Neural progenitor cell (in vitro differentiated cells): ENCODE data around the gene CCR2. TPM values are rescaled to one million over a fixed set of nuclear protein-coding genes. Genes with fewer than 3 reads are reported as not detected.

Experiments
- DNase-seq: peaks from one replicate; pipeline ENCODE4 v3.0.0-alpha.2; 2016; ENCODE audit warnings: low spot score
- H2AFZ ChIP-seq: fragments of 200-600 bp; sonication (generic); replicated peaks from 2 replicates; pipeline ENCODE4 v1.6.1; 2016; ENCODE audit warnings: antibody characterized with exemption
- H3F3A ChIP-seq: fragments of 200-600 bp; sonication (generic); 2 replicates; pipeline ENCODE4 v1.6.1; 2016; ENCODE audit warnings: antibody characterized with exemption, low read depth
- H3K27ac ChIP-seq: fragments of 200-600 bp; sonication (generic); 2 replicates; pipeline ENCODE4 v1.5.1; 2016; ENCODE audit warnings: mild to moderate bottlenecking
- H3K27me3 ChIP-seq: fragments of 200-600 bp; sonication (generic); 2 replicates; pipeline ENCODE4 v1.6.1; 2016; ENCODE audit warnings: mild to moderate bottlenecking, moderate library complexity
- H3K36me3 ChIP-seq: fragments of 200-600 bp; sonication (generic); 2 replicates; pipeline ENCODE4 v1.5.1; 2016
- H3K4me1 ChIP-seq: fragments of 200-600 bp; sonication (generic); 2 replicates; pipeline ENCODE4 v1.6.1; 2016; ENCODE audit warnings: mixed run types
- H3K4me2 ChIP-seq: fragments of 200-600 bp; sonication (generic); 2 replicates; pipeline ENCODE4 v1.6.1; 2016
- H3K4me3 ChIP-seq: fragments of 200-600 bp; sonication (generic); 2 replicates; pipeline ENCODE4 v1.5.1; 2016
- H3K79me2 ChIP-seq: fragments of 200-600 bp; sonication (generic); 2 replicates; pipeline ENCODE4 v1.6.1; 2016; ENCODE audit warnings: low read depth
- H3K9ac ChIP-seq: fragments of 200-600 bp; sonication (generic); 2 replicates; pipeline ENCODE4 v1.6.1; 2016
- H3K9me3 ChIP-seq: fragments of 200-600 bp; sonication (generic); 2 replicates; pipeline ENCODE4 v1.5.1; 2016; ENCODE audit warnings: low read depth
- H4K20me1 ChIP-seq: fragments of 200-600 bp; sonication (generic); 2 replicates; pipeline ENCODE4 v1.6.1; 2016; ENCODE audit warnings: low read depth
- H3K27ac Mint-ChIP-seq: 3 replicates; pipeline ENCODE4 v1.8.0; 2021; ENCODE audit warnings: mixed read lengths
- H3K27me3 Mint-ChIP-seq: 2 replicates; pipeline ENCODE4 v1.8.0; 2022; ENCODE audit warnings: low read depth, mild to moderate bottlenecking, inconsistent platforms, moderate library complexity, mixed read lengths; ENCODE audit not compliant: insufficient read depth
- H3K36me3 Mint-ChIP-seq: 3 replicates; pipeline ENCODE4 v1.8.0; 2021; ENCODE audit warnings: mixed read lengths
- H3K4me1 Mint-ChIP-seq: 3 replicates; pipeline ENCODE4 v1.8.0; 2021; ENCODE audit warnings: mixed read lengths
- H3K4me3 Mint-ChIP-seq: 3 replicates; pipeline ENCODE4 v1.8.0; 2021; ENCODE audit warnings: mild to moderate bottlenecking, moderate library complexity, mixed read lengths
- H3K9me3 Mint-ChIP-seq: 3 replicates; pipeline ENCODE4 v1.8.0; 2020; ENCODE audit warnings: mixed read lengths
- EZH2 ChIP-seq: fragments of 200-600 bp; sonication (generic); IDR thresholded peaks from 2 replicates; pipeline ENCODE4 v1.6.1; 2017; ENCODE audit warnings: antibody characterized with exemption, mild to moderate bottlenecking, moderate library complexity
- EZH2phosphoT487 ChIP-seq: fragments of 200-600 bp; sonication (generic); IDR thresholded peaks from 2 replicates; pipeline ENCODE4 v1.6.1; 2017; ENCODE audit warnings: antibody characterized with exemption
- total RNA-seq: library from RNA; depleted of rRNA; stranded (reverse); fragments of >200 nt; gene quantifications from 2 replicates; pipeline ENCODE4 v1.2.3, GENCODE V29; 2015; ENCODE audit warnings: low replicate concordance
- TF ChIP-seq, protein P1 (sequence below): fragments of 200-600 bp; sonication (generic); IDR thresholded peaks from 2 replicates; pipeline ENCODE4 v1.5.1; 2017; ENCODE audit warnings: antibody characterized with exemption, mild to moderate bottlenecking

CCR2 gene
- total RNA-seq, 1 donor from 2014 or later: not detected

DNA sequence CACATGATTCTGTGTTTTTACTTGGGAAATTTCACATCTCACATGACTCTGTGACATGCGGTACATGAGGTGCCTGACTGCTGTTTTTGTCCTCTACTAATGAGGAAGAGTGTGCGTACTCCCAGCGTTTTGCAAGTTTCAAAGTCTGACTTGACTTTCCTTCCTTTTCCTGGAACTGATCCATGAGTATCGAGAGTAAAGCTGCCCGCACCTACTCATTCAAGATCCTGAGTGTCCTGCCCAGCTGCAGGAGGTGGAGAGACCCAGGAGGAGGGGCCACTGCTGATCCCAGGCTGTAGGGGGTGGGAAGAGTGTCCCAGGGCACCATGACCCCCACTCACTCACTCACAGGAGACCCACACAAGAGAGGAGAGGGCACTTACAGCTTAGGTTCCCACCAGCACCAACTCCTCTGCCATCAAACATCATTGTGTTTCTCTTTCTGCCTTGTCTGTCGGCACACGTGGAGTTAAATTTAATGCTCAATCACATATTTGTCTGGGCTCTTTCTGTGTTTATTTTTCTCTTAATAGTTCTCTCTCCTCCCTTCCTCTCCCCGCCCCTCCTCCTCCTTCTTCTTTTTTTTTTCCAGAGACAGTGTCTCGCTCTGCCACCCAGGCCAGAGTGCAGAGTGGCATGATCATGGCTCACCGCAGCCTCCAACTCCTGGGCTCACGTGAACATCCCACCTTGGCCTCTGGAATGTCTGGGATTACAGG lies 51.5 kb downstream of the CCR2 start:
- DNase-seq: no peak
- Histone ChIP-seq H3K27me3 (no peaks in the 10 kb centered on the region), H3F3A (no peaks in the 10 kb centered on the region), H2AFZ (no peak overlapping the region), H3K4me2 (no peak overlapping the region), H3K4me3 (no peak overlapping the region), H3K9me3 (no peaks in the 10 kb centered on the region), H3K79me2 (no peaks in the 10 kb centered on the region), H4K20me1 (no peaks in the 10 kb centered on the region), H3K27ac (no peak overlapping the region), H3K36me3 (no peaks in the 10 kb centered on the region), H3K9ac (no peak overlapping the region), H3K4me1 (no peaks in the 10 kb centered on the region)
- TF ChIP-seq EZH2phosphoT487 (no peak), EZH2 (no peak)
- TF ChIP-seq, protein P1, sequence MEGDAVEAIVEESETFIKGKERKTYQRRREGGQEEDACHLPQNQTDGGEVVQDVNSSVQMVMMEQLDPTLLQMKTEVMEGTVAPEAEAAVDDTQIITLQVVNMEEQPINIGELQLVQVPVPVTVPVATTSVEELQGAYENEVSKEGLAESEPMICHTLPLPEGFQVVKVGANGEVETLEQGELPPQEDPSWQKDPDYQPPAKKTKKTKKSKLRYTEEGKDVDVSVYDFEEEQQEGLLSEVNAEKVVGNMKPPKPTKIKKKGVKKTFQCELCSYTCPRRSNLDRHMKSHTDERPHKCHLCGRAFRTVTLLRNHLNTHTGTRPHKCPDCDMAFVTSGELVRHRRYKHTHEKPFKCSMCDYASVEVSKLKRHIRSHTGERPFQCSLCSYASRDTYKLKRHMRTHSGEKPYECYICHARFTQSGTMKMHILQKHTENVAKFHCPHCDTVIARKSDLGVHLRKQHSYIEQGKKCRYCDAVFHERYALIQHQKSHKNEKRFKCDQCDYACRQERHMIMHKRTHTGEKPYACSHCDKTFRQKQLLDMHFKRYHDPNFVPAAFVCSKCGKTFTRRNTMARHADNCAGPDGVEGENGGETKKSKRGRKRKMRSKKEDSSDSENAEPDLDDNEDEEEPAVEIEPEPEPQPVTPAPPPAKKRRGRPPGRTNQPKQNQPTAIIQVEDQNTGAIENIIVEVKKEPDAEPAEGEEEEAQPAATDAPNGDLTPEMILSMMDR: no peak
- Mint-ChIP-seq H3K4me1 (peaks cover 14% of the 10 kb centered on the region), H3K36me3 (no peaks in the 10 kb centered on the region), H3K27ac (no peak overlapping the region), H3K4me3 (no peak overlapping the region), H3K27me3 (no peaks in the 10 kb centered on the region), H3K9me3 (no peaks in the 10 kb centered on the region)

GRCh38 chr3:46406443-46406787 lies 52.5 kb downstream of the CCR2 start:
- peak overlapping the region; percentile 2 for H3K4me3 Mint-ChIP-seq
- Histone ChIP-seq H3K4me3 (no peak overlapping the region), H3K79me2 (no peaks in the 10 kb centered on the region), H3K9ac (no peak overlapping the region), H3K36me3 (no peaks in the 10 kb centered on the region), H3K4me2 (no peak overlapping the region), H3K9me3 (no peaks in the 10 kb centered on the region), H3K27ac (no peak overlapping the region), H3K4me1 (no peaks in the 10 kb centered on the region), H4K20me1 (no peaks in the 10 kb centered on the region), H3K27me3 (no peaks in the 10 kb centered on the region), H3F3A (no peaks in the 10 kb centered on the region), H2AFZ (no peak overlapping the region)
- TF ChIP-seq EZH2: no peak
- TF ChIP-seq, protein P1: no peak
- TF ChIP-seq EZH2phosphoT487: no peak
- no peak overlapping the region for H3K27ac Mint-ChIP-seq
- no peak for DNase-seq
- peaks cover 14% of the 10 kb centered on the region for H3K4me1 Mint-ChIP-seq
- H3K9me3 Mint-ChIP-seq: no peaks in the 10 kb centered on the region
- H3K36me3 Mint-ChIP-seq: no peaks in the 10 kb centered on the region
- no peaks in the 10 kb centered on the region for H3K27me3 Mint-ChIP-seq

DNA sequence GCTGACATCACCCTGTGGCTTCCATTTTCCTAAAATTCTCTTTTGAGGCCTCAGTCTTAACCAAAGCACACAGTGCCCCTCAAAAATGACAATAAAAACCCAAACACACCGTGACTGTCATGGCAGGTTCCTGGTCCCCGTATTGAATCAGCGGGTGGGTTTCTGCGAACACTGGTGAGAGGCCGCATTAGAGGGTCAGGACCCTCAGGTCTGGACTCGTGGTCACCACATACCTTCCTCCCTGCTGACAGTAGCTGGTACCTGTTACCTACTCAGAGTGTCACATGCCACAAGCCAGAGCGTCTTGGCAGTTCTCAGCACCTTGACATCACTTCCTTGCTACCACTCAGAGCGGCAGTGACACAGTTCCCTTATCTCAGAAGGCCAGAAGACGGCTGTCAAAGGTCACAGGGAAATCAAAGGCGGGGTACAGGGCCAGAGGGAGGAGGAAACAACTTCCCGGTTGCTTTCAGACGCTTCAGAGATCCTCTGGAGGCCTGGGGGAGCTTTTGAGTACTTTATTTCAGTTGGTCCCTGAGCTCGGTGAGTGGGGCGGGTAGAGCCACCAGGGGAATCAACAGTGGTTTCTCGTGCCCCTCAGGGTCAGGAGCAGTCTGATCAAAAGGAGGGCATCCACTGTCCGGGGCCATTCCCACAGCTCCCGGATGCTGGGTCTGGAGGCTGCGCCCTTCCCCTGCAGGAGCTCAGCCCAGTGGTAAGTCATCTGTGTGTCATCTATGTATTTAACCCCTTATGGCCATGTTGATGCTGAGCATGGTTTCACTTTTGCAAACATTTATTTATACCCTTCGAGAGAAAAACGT lies 53.1 kb downstream of the CCR2 start, which contains the start of the genes CCR5AS and CCRL2:
CCR5AS (minus strand) TSS at position 279 of the 824 bp plus-strand sequence.
CCRL2 (plus strand) TSS at position 472 of the 824 bp plus-strand sequence. CDS start 821 bp downstream, outside the sequence.
- Histone ChIP-seq H4K20me1 (no peaks in the 10 kb centered on the region), H3K4me2 (no peak within 1 kb of the TSS), H3K27me3 (no peaks in the 10 kb centered on the region), H3K9me3 (no peaks in the 10 kb centered on the region), H3K36me3 (no peaks in the 10 kb centered on the region), H2AFZ (no peak within 1 kb of the TSS), H3K4me3 (no peak within 1 kb of the TSS), H3F3A (no peaks in the 10 kb centered on the region), H3K9ac (no peak within 1 kb of the TSS), H3K4me1 (no peaks in the 10 kb centered on the region), H3K27ac (no peak within 1 kb of the TSS), H3K79me2 (no peaks in the 10 kb centered on the region)
- Mint-ChIP-seq H3K9me3 (no peaks in the 10 kb centered on the region), H3K27me3 (no peaks in the 10 kb centered on the region), H3K4me1 (peaks cover 14% of the 10 kb centered on the region), H3K4me3 (peak within 1 kb of the TSS; percentile 2), H3K36me3 (no peaks in the 10 kb centered on the region), H3K27ac (no peak within 1 kb of the TSS)
- no peak for DNase-seq
- no peak for TF ChIP-seq EZH2
- TF ChIP-seq EZH2phosphoT487: no peak
- TF ChIP-seq, protein P1: no peak
